ENCODE measurements around the gene DMP1.

DMP1 gene

GRCh38 chr4:87633243-87633642, 16.8 kb upstream of the DMP1 start:
- Histone ChIP-seq H3K4me3 (ENCODE audit: low read length) (no peak overlapping the region), H3K4me1 (ENCODE audit: control insufficient read depth, insufficient read depth, low read length) (peaks cover 26% of the 10 kb centered on the region), H3K27me3 (replicated peaks; ENCODE audit: control insufficient read depth, insufficient read depth, low read length) (no peaks in the 10 kb centered on the region), H3K9ac (ENCODE audit: low read length) (no peak overlapping the region), H3K36me3 (ENCODE audit: control insufficient read depth, insufficient read depth, low read length, severe bottlenecking) (no peaks in the 10 kb centered on the region), H3K9me3 (ENCODE audit: control insufficient read depth, low read length) (no peaks in the 10 kb centered on the region)
- DNase-seq (ENCODE audit: low read depth), result peak; percentile 54

- no peaks in the 10 kb centered on the region for H3K36me3 ChIP-seq (ENCODE audit: control insufficient read depth, insufficient read depth, low read length, severe bottlenecking)
- H3K9ac ChIP-seq (ENCODE audit: low read length), result no peak overlapping the region
- H3K4me1 ChIP-seq (ENCODE audit: control insufficient read depth, insufficient read depth, low read length), result no peaks in the 10 kb centered on the region
- no peaks in the 10 kb centered on the region for H3K27me3 ChIP-seq (replicated peaks; ENCODE audit: control insufficient read depth, insufficient read depth, low read length)
- peaks cover 1% of the 10 kb centered on the region for H3K9me3 ChIP-seq (ENCODE audit: control insufficient read depth, low read length)
- H3K4me3 ChIP-seq (ENCODE audit: low read length), result no peak overlapping the region
- no peak for DNase-seq (ENCODE audit: low read depth)
Observed at GRCh38 chr4:87644286-87644685, 5.8 kb upstream of the DMP1 start.

- no peak overlapping the region for H3K4me3 ChIP-seq (ENCODE audit: low read length)
- no peaks in the 10 kb centered on the region for H3K36me3 ChIP-seq (ENCODE audit: control insufficient read depth, insufficient read depth, low read length, severe bottlenecking)
Observed at GRCh38 chr4:87650938-87651337, 858 bp downstream of the DMP1 start.

GRCh38 chr4:87651941-87652340, 1.9 kb downstream of the DMP1 start:
- Histone ChIP-seq H3K4me1 (ENCODE audit: control insufficient read depth, insufficient read depth, low read length) (no peaks in the 10 kb centered on the region), H3K9me3 (ENCODE audit: control insufficient read depth, low read length) (no peaks in the 10 kb centered on the region), H3K4me3 (ENCODE audit: low read length) (no peak overlapping the region), H3K36me3 (ENCODE audit: control insufficient read depth, insufficient read depth, low read length, severe bottlenecking) (no peaks in the 10 kb centered on the region), H3K27me3 (replicated peaks; ENCODE audit: control insufficient read depth, insufficient read depth, low read length) (no peaks in the 10 kb centered on the region), H3K9ac (ENCODE audit: low read length) (no peak overlapping the region)
- DNase-seq (ENCODE audit: low read depth), result no peak

More at GRCh38 chr4:87650938-87651337, 858 bp downstream of the DMP1 start:
- H3K9me3 ChIP-seq (ENCODE audit: control insufficient read depth, low read length), result no peaks in the 10 kb centered on the region
- H3K9ac ChIP-seq (ENCODE audit: low read length), result no peak overlapping the region
- H3K27me3 ChIP-seq (replicated peaks; ENCODE audit: control insufficient read depth, insufficient read depth, low read length), result no peaks in the 10 kb centered on the region
- DNase-seq (ENCODE audit: low read depth), result no peak
- no peaks in the 10 kb centered on the region for H3K4me1 ChIP-seq (ENCODE audit: control insufficient read depth, insufficient read depth, low read length)

- no peak for DNase-seq (ENCODE audit: low read depth)
- Histone ChIP-seq H3K4me1 (ENCODE audit: control insufficient read depth, insufficient read depth, low read length) (peaks cover 7% of the 10 kb centered on the region), H3K4me3 (ENCODE audit: low read length) (no peak overlapping the region), H3K36me3 (ENCODE audit: control insufficient read depth, insufficient read depth, low read length, severe bottlenecking) (no peaks in the 10 kb centered on the region), H3K27me3 (replicated peaks; ENCODE audit: control insufficient read depth, insufficient read depth, low read length) (no peaks in the 10 kb centered on the region), H3K9ac (ENCODE audit: low read length) (no peak overlapping the region), H3K9me3 (ENCODE audit: control insufficient read depth, low read length) (no peaks in the 10 kb centered on the region)
Observed at GRCh38 chr4:87654487-87655044, 4.5 kb downstream of the DMP1 start.

- H3K9ac ChIP-seq (ENCODE audit: low read length), result no peak overlapping the region
- no peaks in the 10 kb centered on the region for H3K27me3 ChIP-seq (replicated peaks; ENCODE audit: control insufficient read depth, insufficient read depth, low read length)
- H3K4me3 ChIP-seq (ENCODE audit: low read length), result no peak overlapping the region
- no peaks in the 10 kb centered on the region for H3K9me3 ChIP-seq (ENCODE audit: control insufficient read depth, low read length)
- no peak for DNase-seq (ENCODE audit: low read depth)
- H3K4me1 ChIP-seq (ENCODE audit: control insufficient read depth, insufficient read depth, low read length), result peaks cover 7% of the 10 kb centered on the region
- no peaks in the 10 kb centered on the region for H3K36me3 ChIP-seq (ENCODE audit: control insufficient read depth, insufficient read depth, low read length, severe bottlenecking)
Observed at GRCh38 chr4:87657525-87657924, 7.4 kb downstream of the DMP1 start.

GRCh38 chr4:87659247-87659931, 9.3 kb downstream of the DMP1 start:
- Histone ChIP-seq H3K9me3 (ENCODE audit: control insufficient read depth, low read length) (no peaks in the 10 kb centered on the region), H3K4me1 (ENCODE audit: control insufficient read depth, insufficient read depth, low read length) (peaks cover 7% of the 10 kb centered on the region), H3K9ac (ENCODE audit: low read length) (no peak overlapping the region), H3K27me3 (replicated peaks; ENCODE audit: control insufficient read depth, insufficient read depth, low read length) (peaks cover 6% of the 10 kb centered on the region), H3K36me3 (ENCODE audit: control insufficient read depth, insufficient read depth, low read length, severe bottlenecking) (no peaks in the 10 kb centered on the region), H3K4me3 (ENCODE audit: low read length) (no peak overlapping the region)
- DNase-seq (ENCODE audit: low read depth), result no peak

- peaks cover 6% of the 10 kb centered on the region for H3K27me3 ChIP-seq (replicated peaks; ENCODE audit: control insufficient read depth, insufficient read depth, low read length)
- no peak overlapping the region for H3K4me3 ChIP-seq (ENCODE audit: low read length)
- H3K9ac ChIP-seq (ENCODE audit: low read length), result no peak overlapping the region
- H3K4me1 ChIP-seq (ENCODE audit: control insufficient read depth, insufficient read depth, low read length), result peaks cover 7% of the 10 kb centered on the region
- H3K9me3 ChIP-seq (ENCODE audit: control insufficient read depth, low read length), result no peaks in the 10 kb centered on the region
- H3K36me3 ChIP-seq (ENCODE audit: control insufficient read depth, insufficient read depth, low read length, severe bottlenecking), result no peaks in the 10 kb centered on the region
- no peak for DNase-seq (ENCODE audit: low read depth)
Observed at GRCh38 chr4:87662871-87663270, 12.8 kb downstream of the DMP1 start.

- no peaks in the 10 kb centered on the region for H3K27me3 ChIP-seq (replicated peaks; ENCODE audit: control insufficient read depth, insufficient read depth, low read length)
- no peaks in the 10 kb centered on the region for H3K36me3 ChIP-seq (ENCODE audit: control insufficient read depth, insufficient read depth, low read length, severe bottlenecking)
- H3K4me3 ChIP-seq (ENCODE audit: low read length), result no peak overlapping the region
- no peak overlapping the region for H3K9ac ChIP-seq (ENCODE audit: low read length)
- DNase-seq (ENCODE audit: low read depth), result no peak
- H3K9me3 ChIP-seq (ENCODE audit: control insufficient read depth, low read length), result peaks cover 15% of the 10 kb centered on the region
- H3K4me1 ChIP-seq (ENCODE audit: control insufficient read depth, insufficient read depth, low read length), result no peaks in the 10 kb centered on the region
Observed at GRCh38 chr4:87669373-87669772, 19.3 kb downstream of the DMP1 start.

GRCh38 chr4:87677731-87678130, 27.7 kb downstream of the DMP1 start:
- H3K36me3 ChIP-seq (ENCODE audit: control insufficient read depth, insufficient read depth, low read length, severe bottlenecking), result no peaks in the 10 kb centered on the region
- H3K4me1 ChIP-seq (ENCODE audit: control insufficient read depth, insufficient read depth, low read length), result peaks cover 6% of the 10 kb centered on the region
- no peaks in the 10 kb centered on the region for H3K27me3 ChIP-seq (replicated peaks; ENCODE audit: control insufficient read depth, insufficient read depth, low read length)
- H3K4me3 ChIP-seq (ENCODE audit: low read length), result no peak overlapping the region
- no peak overlapping the region for H3K9ac ChIP-seq (ENCODE audit: low read length)
- peaks cover 5% of the 10 kb centered on the region for H3K9me3 ChIP-seq (ENCODE audit: control insufficient read depth, low read length)
- no peak for DNase-seq (ENCODE audit: low read depth)

GRCh38 chr4:87679449-87680169, 29.5 kb downstream of the DMP1 start:
- no peak overlapping the region for H3K9ac ChIP-seq (ENCODE audit: low read length)
- DNase-seq (ENCODE audit: low read depth), result peak; percentile 75
- peaks cover 8% of the 10 kb centered on the region for H3K9me3 ChIP-seq (ENCODE audit: control insufficient read depth, low read length)
- H3K4me3 ChIP-seq (ENCODE audit: low read length), result no peak overlapping the region
- no peaks in the 10 kb centered on the region for H3K36me3 ChIP-seq (ENCODE audit: control insufficient read depth, insufficient read depth, low read length, severe bottlenecking)
- peaks cover 6% of the 10 kb centered on the region for H3K4me1 ChIP-seq (ENCODE audit: control insufficient read depth, insufficient read depth, low read length)
- no peaks in the 10 kb centered on the region for H3K27me3 ChIP-seq (replicated peaks; ENCODE audit: control insufficient read depth, insufficient read depth, low read length)

Measured in adipocyte (in vitro differentiated cells).